WTC11 (cell line): Measurements from ENCODE around the gene MYO5B.

Experiments
- SP1 ChIP-seq: sonication (generic); formaldehyde crosslinking; conservative IDR thresholded peaks from 2 replicates; pipeline ENCODE4 v1.8.1; 2022; ENCODE audit warnings: missing genetic modification reagents
- ZNF317 ChIP-seq: sonication (generic); formaldehyde crosslinking; IDR thresholded peaks from 2 replicates; pipeline ENCODE4 v1.8.1; 2023; ENCODE audit warnings: low read depth, mild to moderate bottlenecking, moderate library complexity, missing genetic modification reagents, borderline replicate concordance
- TF ChIP-seq, protein P1 (sequence below): fragments of 200-600 bp; IDR thresholded peaks from 2 replicates; pipeline ENCODE4 v1.8.0; 2022; ENCODE audit warnings: antibody characterized with exemption
- TF ChIP-seq, protein P2 (sequence below): sonication (generic); formaldehyde crosslinking; IDR thresholded peaks from 2 replicates; pipeline ENCODE4 v1.8.0; 2022; ENCODE audit warnings: mild to moderate bottlenecking, missing genetic modification reagents
- TF ChIP-seq, protein P3 (sequence below): sonication (generic); formaldehyde crosslinking; IDR thresholded peaks from 2 replicates; pipeline ENCODE4 v1.8.1; 2022; ENCODE audit warnings: mild to moderate bottlenecking, missing genetic modification reagents, moderate library complexity, borderline replicate concordance

DNA sequence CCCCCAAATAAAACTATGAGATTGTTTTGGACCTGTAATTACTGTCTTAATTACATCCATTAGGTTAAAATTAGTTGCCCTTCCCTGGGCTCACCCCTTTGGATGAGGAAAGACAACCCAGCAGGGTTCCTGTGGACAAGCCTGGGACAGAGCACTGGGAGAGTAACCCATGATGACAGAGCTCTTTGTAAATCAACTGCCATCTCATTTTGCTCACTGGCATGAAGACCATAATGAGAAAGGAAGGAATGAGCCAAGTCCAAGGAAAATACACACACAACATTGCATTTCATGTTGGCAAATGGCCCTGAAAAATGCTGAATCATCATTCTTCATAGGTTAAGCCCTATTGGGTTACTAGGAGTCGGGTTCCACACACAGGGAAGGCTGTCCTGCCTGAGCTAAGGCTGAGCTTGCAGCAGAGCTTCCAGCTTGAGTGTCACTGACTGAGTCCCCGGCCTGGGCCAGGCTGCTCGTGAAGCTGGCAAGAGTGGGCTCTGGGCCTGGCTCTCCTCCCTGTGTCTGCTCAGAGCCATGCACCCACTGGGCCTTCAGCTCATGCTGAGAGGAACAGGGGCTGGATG is 287.5 kb downstream of the MYO5B start:
- TF ChIP-seq, protein P1, sequence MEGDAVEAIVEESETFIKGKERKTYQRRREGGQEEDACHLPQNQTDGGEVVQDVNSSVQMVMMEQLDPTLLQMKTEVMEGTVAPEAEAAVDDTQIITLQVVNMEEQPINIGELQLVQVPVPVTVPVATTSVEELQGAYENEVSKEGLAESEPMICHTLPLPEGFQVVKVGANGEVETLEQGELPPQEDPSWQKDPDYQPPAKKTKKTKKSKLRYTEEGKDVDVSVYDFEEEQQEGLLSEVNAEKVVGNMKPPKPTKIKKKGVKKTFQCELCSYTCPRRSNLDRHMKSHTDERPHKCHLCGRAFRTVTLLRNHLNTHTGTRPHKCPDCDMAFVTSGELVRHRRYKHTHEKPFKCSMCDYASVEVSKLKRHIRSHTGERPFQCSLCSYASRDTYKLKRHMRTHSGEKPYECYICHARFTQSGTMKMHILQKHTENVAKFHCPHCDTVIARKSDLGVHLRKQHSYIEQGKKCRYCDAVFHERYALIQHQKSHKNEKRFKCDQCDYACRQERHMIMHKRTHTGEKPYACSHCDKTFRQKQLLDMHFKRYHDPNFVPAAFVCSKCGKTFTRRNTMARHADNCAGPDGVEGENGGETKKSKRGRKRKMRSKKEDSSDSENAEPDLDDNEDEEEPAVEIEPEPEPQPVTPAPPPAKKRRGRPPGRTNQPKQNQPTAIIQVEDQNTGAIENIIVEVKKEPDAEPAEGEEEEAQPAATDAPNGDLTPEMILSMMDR, result no peak
- TF ChIP-seq SP1 (CRISPR knock-in tag) (no peak), ZNF317 (no peak)
- TF ChIP-seq, protein P2, sequence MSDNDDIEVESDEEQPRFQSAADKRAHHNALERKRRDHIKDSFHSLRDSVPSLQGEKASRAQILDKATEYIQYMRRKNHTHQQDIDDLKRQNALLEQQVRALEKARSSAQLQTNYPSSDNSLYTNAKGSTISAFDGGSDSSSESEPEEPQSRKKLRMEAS (CRISPR knock-in tag), result no peak
- TF ChIP-seq, protein P3, sequence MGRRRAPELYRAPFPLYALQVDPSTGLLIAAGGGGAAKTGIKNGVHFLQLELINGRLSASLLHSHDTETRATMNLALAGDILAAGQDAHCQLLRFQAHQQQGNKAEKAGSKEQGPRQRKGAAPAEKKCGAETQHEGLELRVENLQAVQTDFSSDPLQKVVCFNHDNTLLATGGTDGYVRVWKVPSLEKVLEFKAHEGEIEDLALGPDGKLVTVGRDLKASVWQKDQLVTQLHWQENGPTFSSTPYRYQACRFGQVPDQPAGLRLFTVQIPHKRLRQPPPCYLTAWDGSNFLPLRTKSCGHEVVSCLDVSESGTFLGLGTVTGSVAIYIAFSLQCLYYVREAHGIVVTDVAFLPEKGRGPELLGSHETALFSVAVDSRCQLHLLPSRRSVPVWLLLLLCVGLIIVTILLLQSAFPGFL, result no peak
